Trophoblast cell (in vitro differentiated cells and primary cell): ENCODE measurements around the gene RPL22.

ENCODE experiments used
- DNase-seq, 2 donors: peaks; one replicate each; pipeline ENCODE4 v3.0.0-alpha.2; 2016
- H2AFZ ChIP-seq: 2 replicates; pipeline ENCODE4 v1.6.1; 2013; ENCODE audit warnings: low read length, moderate library complexity, mild to moderate bottlenecking; ENCODE audit not compliant: insufficient read depth, poor library complexity
- H2AK5ac ChIP-seq: 2 replicates; pipeline ENCODE4 v1.6.1; 2013; ENCODE audit warnings: mild to moderate bottlenecking, low read length
- H2BK120ac ChIP-seq: 2 replicates; pipeline ENCODE4 v1.6.1; 2013; ENCODE audit warnings: low read length, mild to moderate bottlenecking, moderate library complexity; ENCODE audit not compliant: insufficient read depth, poor library complexity
- H2BK12ac ChIP-seq: 2 replicates; pipeline ENCODE4 v1.6.1; 2013; ENCODE audit warnings: mild to moderate bottlenecking, low read length, moderate library complexity
- H2BK5ac ChIP-seq: 2 replicates; pipeline ENCODE4 v1.6.1; 2013; ENCODE audit warnings: low read length, low read depth, moderate library complexity, mild to moderate bottlenecking; ENCODE audit not compliant: poor library complexity
- H3K14ac ChIP-seq: 2 replicates; pipeline ENCODE4 v1.6.1; 2013; ENCODE audit warnings: mild to moderate bottlenecking, low read length
- H3K18ac ChIP-seq: 2 replicates; pipeline ENCODE4 v1.6.1; 2013; ENCODE audit warnings: mild to moderate bottlenecking, low read length
- H3K23ac ChIP-seq: 2 replicates; pipeline ENCODE4 v1.6.1; 2013; ENCODE audit warnings: low read length
- H3K27ac ChIP-seq: 2 replicates; pipeline ENCODE4 v1.5.1; 2013; ENCODE audit warnings: low read depth, mild to moderate bottlenecking, inconsistent platforms, low read length, moderate library complexity
- H3K27me3 ChIP-seq: 2 replicates; pipeline ENCODE4 v1.6.1; 2013; ENCODE audit warnings: inconsistent platforms, mild to moderate bottlenecking, low read length, moderate library complexity; ENCODE audit not compliant: insufficient read depth
- H3K36me3 ChIP-seq, 2 experiments: 1 replicate in 1 of 2; 2 replicates in 1 of 2; pipeline ENCODE4 v1.6.1; 2013; ENCODE audit warnings: low read length in 2 of 2, mild to moderate bottlenecking in 2 of 2, moderate library complexity in 1 of 2; ENCODE audit not compliant: insufficient read depth in 2 of 2, control insufficient read depth in 1 of 2
- H3K4ac ChIP-seq: 2 replicates; pipeline ENCODE4 v1.6.1; 2013; ENCODE audit warnings: low read depth, mild to moderate bottlenecking, low read length, moderate library complexity
- H3K4me1 ChIP-seq, 2 experiments: 1 replicate in 1 of 2; 2 replicates in 1 of 2; pipeline ENCODE4 v1.6.1; 2013; ENCODE audit warnings: low read length in 2 of 2, mild to moderate bottlenecking in 2 of 2, moderate library complexity in 1 of 2; ENCODE audit not compliant: insufficient read depth in 2 of 2, control insufficient read depth in 1 of 2
- H3K4me2 ChIP-seq: 2 replicates; pipeline ENCODE4 v1.6.1; 2013; ENCODE audit warnings: inconsistent platforms, mild to moderate bottlenecking, low read length, moderate library complexity
- H3K4me3 ChIP-seq: 2 replicates; pipeline ENCODE4 v1.5.1; 2013; ENCODE audit warnings: mild to moderate bottlenecking, low read depth, low read length, inconsistent platforms
- H3K79me1 ChIP-seq: one replicate; pipeline ENCODE4 v1.6.1; 2013; ENCODE audit warnings: low read length
- H3K79me2 ChIP-seq: 2 replicates; pipeline ENCODE4 v1.6.1; 2013; ENCODE audit warnings: low read length, mild to moderate bottlenecking; ENCODE audit not compliant: control insufficient read depth, insufficient read depth, poor library complexity
- H3K9ac ChIP-seq: 2 replicates; pipeline ENCODE4 v1.6.1; 2013; ENCODE audit warnings: mild to moderate bottlenecking, low read length
- H3K9me3 ChIP-seq: 2 replicates; pipeline ENCODE4 v1.6.1; 2013; ENCODE audit warnings: low read depth, mild to moderate bottlenecking, control low read depth, inconsistent platforms, low read length; ENCODE audit not compliant: insufficient read depth
- H4K12ac ChIP-seq: 2 replicates; pipeline ENCODE4 v1.6.1; 2013; ENCODE audit warnings: low read depth, mild to moderate bottlenecking, low read length, moderate library complexity
- H4K8ac ChIP-seq: 2 replicates; pipeline ENCODE4 v1.6.1; 2013; ENCODE audit warnings: low read depth, mild to moderate bottlenecking, low read length, moderate library complexity
- H4K91ac ChIP-seq: one replicate; pipeline ENCODE4 v1.6.1; 2013; ENCODE audit warnings: low read depth, mild to moderate bottlenecking, low read length, moderate library complexity
- WGBS: extraction: QIAGEN DNeasy Blood & Tissue Kit; methylation state at CpG from one replicate; pipeline ENCODE4 v1.1.7; 2013; ENCODE audit warnings: missing lambda C conversion rate; ENCODE audit not compliant: insufficient read length, insufficient coverage; ENCODE audit errors: extremely low coverage; 5-methylcytosine and 5-hydroxymethylcytosine counted together

The RPL22 gene

DNA sequence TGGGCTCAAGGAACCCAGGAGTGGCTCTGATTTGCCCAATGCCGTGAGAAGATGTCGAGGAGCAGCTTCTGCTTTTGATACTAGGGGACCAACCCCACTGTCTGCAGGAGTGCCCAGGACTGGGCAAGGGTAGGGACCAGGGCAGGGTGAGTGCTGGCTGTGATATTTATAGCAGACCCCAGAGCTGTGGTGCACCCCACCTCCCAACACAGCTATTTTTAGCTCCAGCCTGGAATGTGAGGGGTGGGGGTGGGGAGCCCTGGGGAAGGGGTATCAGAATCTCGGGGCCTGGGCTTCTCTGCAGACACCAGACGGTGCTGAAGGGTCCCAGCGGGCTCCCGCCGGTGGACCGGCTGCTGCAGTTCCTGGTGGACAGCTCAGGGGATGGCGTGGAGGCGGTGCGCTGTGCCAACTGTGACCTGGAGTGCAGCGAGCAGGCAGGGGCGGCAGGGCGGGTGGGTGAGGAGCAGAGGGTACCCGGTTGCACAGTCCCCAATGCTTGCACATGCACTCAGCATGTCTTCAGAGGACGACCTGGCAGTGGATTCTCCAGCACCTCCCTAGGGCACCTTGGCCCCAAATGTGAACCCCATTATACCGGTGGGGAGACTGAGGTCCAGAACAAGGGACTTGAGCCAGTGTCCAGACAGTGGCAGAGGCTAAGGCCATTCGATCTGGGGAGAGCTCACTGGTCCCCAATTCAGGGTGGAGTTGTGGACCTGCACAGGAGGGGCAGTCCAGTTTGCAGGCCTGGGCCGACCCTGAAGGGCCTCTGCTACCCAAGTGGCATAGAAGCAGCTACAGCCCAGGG lies 7.9 kb upstream of the RPL22 start:
- no CpG with 5 or more reads among the region's 19 CpGs for WGBS

DNA sequence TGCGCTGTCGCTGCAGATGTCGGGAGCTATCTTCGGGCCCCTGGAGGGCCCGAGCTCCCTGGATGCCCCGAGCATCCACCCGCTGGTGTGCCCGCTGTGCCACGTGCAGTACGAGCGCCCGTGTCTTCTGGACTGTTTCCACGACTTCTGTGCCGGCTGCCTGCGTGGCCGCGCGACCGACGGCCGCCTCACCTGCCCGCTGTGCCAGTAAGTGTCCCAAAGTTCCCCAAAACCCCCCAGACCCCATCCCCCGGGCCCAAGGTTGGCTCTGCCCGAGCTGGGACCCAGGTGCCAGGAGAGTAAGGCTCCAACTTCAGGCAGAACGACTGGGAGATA lies 7.1 kb upstream of the RPL22 start:
- peak overlapping the region; percentile 93 for H2AFZ ChIP-seq

More for the DNA sequence above, 7.9 kb upstream of the RPL22 start:
- no peak overlapping the region for H3K23ac ChIP-seq
- no peak overlapping the region for H3K18ac ChIP-seq
- H3K4me3 ChIP-seq, result no peak overlapping the region
- no peak overlapping the region for H2AFZ ChIP-seq
- peaks cover 20% of the 10 kb centered on the region for H3K9me3 ChIP-seq
- H4K8ac ChIP-seq, result no peak overlapping the region
- DNase-seq, result no peak
- H3K36me3 ChIP-seq, result peaks cover 0 to 4% of the 10 kb centered on the region in 2 experiments
- H3K9ac ChIP-seq, result no peak overlapping the region
- H2BK12ac ChIP-seq, result no peak overlapping the region
- H3K4me2 ChIP-seq, result no peak overlapping the region
- peaks cover 13 to 20% of the 10 kb centered on the region in 2 experiments for H3K4me1 ChIP-seq
- H3K4ac ChIP-seq, result no peak overlapping the region
- H3K27ac ChIP-seq, result no peak overlapping the region
- H3K14ac ChIP-seq, result no peak overlapping the region
- no peak overlapping the region for H2AK5ac ChIP-seq
- H4K91ac ChIP-seq, result no peak overlapping the region
- peaks cover 5% of the 10 kb centered on the region for H3K79me1 ChIP-seq
- H3K79me2 ChIP-seq, result peaks cover 2% of the 10 kb centered on the region
- no peak overlapping the region for H2BK120ac ChIP-seq
- no peak overlapping the region for H2BK5ac ChIP-seq
- peaks cover 18% of the 10 kb centered on the region for H3K27me3 ChIP-seq
- H4K12ac ChIP-seq, result no peak overlapping the region

DNA sequence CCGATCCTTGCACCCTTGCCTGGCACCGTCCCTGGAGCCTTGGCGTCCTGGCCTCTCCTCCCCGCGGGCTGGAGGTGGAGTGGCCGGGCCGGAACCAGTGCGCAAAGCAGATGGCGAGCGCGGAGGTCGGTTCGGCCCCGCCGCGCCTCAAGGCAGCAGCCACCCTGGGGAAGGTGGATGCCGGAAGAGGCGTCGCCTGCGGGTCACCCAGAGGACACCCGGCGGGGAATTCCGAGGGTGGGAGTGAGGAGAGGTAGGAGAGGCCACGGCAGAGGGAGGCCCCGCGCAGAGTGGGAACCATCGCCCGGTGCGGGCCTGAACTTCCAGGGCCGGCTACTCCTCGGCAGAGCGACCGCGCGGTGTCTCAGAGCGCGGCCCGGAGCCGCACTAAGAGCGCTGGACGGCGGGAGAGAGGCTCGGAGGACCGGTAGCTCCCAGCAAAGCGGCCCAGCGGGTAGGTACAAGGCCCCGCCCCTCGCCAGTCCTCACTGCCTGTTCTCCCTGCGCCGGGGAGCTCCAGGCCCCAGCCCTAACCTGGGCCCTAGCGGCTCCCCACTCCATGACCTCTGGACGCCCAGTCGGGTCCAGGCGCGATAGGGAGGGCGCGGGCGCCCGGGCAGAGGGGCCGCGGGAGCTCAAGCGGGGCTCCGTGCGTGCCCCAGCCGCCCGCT lies 6.6 kb upstream of the RPL22 start, which contains the start of gene RNF207:
RNF207 (plus strand) TSS at position 271 of the 671 bp plus-strand sequence. CDS start 417 bp downstream, outside the sequence.
- H3K14ac ChIP-seq, result peak within 1 kb of the TSS; percentile 82
- H3K36me3 ChIP-seq, result peaks cover 0 to 4% of the 10 kb centered on the region in 2 experiments
- H2BK120ac ChIP-seq, result peak within 1 kb of the TSS; percentile 23
- H4K8ac ChIP-seq, result peak within 1 kb of the TSS; percentile 62
- peaks cover 18% of the 10 kb centered on the region for H3K27me3 ChIP-seq
- H2AFZ ChIP-seq, result peak within 1 kb of the TSS; percentile 93
- H2AK5ac ChIP-seq, result no peak within 1 kb of the TSS
- H3K27ac ChIP-seq, result peak within 1 kb of the TSS; percentile 24
- peak within 1 kb of the TSS; percentile 68 for H3K4me3 ChIP-seq
- H4K12ac ChIP-seq, result peak within 1 kb of the TSS; percentile 78
- peak; percentile 86 to 94 for DNase-seq
- peak within 1 kb of the TSS; percentile 86 for H3K4me2 ChIP-seq
- H2BK5ac ChIP-seq, result no peak within 1 kb of the TSS
- H3K18ac ChIP-seq, result peak within 1 kb of the TSS; percentile 75
- H3K23ac ChIP-seq, result no peak within 1 kb of the TSS
- H3K9me3 ChIP-seq, result peaks cover 20% of the 10 kb centered on the region
- peak within 1 kb of the TSS; percentile 58 for H4K91ac ChIP-seq
- H3K4me1 ChIP-seq, result peaks cover 13 to 20% of the 10 kb centered on the region in 2 experiments
- WGBS, result no CpG with 5 or more reads among the region's 66 CpGs
- H3K79me1 ChIP-seq, result peaks cover 5% of the 10 kb centered on the region
- peak within 1 kb of the TSS; percentile 45 for H3K9ac ChIP-seq
- no peak within 1 kb of the TSS for H3K4ac ChIP-seq
- peaks cover 2% of the 10 kb centered on the region for H3K79me2 ChIP-seq
- no peak within 1 kb of the TSS for H2BK12ac ChIP-seq

More for the DNA sequence above, 7.1 kb upstream of the RPL22 start:
- no CpG with 5 or more reads among the region's 25 CpGs for WGBS
- Histone ChIP-seq H3K9me3 (peaks cover 20% of the 10 kb centered on the region), H2AK5ac (no peak overlapping the region), H4K8ac (peak overlapping the region; percentile 62), H3K27me3 (peaks cover 18% of the 10 kb centered on the region), H3K14ac (no peak overlapping the region), H3K9ac (no peak overlapping the region), H3K79me2 (peaks cover 2% of the 10 kb centered on the region), H2BK120ac (no peak overlapping the region), H3K18ac (no peak overlapping the region), H3K36me3 (peaks cover 0 to 4% of the 10 kb centered on the region in 2 experiments), H3K23ac (no peak overlapping the region), H3K79me1 (peaks cover 5% of the 10 kb centered on the region), H3K4me2 (peak overlapping the region; percentile 86), H3K4ac (no peak overlapping the region), H4K12ac (no peak overlapping the region), H3K4me1 (peaks cover 13 to 20% of the 10 kb centered on the region in 2 experiments), H3K4me3 (no peak overlapping the region), H2BK5ac (no peak overlapping the region), H2BK12ac (no peak overlapping the region), H3K27ac (peak overlapping the region; percentile 24), H4K91ac (no peak overlapping the region)
- DNase-seq, result no peak

DNA sequence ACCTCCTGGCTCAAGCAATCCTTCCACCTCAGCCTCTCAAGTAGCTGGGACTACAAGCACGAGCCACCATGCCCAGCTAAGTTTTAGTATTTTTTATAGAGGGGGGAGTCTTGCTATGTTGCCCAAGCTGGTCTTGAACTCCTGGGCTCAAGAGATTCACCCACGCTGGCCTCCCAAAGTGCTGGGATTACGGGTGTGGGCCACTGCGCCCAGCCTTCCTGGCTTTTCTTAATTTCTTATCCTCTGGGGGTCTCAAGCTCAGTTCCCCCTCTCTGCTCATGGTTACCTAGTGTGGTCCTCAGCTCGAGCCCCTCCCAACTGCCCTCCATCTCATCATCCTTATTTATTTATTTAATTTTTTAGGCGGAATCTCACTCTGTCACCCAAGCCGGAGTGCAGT lies 2.9 kb upstream of the RPL22 start:
- Histone ChIP-seq H4K91ac (no peak overlapping the region), H3K27me3 (peaks cover 11% of the 10 kb centered on the region), H3K14ac (no peak overlapping the region), H3K23ac (no peak overlapping the region), H3K4me3 (no peak overlapping the region), H3K18ac (no peak overlapping the region), H3K4me2 (no peak overlapping the region), H2BK5ac (no peak overlapping the region), H4K8ac (no peak overlapping the region), H3K9ac (no peak overlapping the region), H2AK5ac (no peak overlapping the region), H2BK120ac (no peak overlapping the region), H3K79me2 (peaks cover 15% of the 10 kb centered on the region), H3K79me1 (peaks cover 17% of the 10 kb centered on the region), H2AFZ (no peak overlapping the region), H3K4me1 (peaks cover 9 to 15% of the 10 kb centered on the region in 2 experiments), H3K27ac (no peak overlapping the region), H3K9me3 (peaks cover 5% of the 10 kb centered on the region), H3K4ac (no peak overlapping the region), H4K12ac (no peak overlapping the region), H3K36me3 (peaks cover 2 to 4% of the 10 kb centered on the region in 2 experiments), H2BK12ac (no peak overlapping the region)
- WGBS, result no CpG with 5 or more reads among the region's 7 CpGs
- DNase-seq, result no peak
